ENCODE data around the gene KIF7. TPM values are rescaled to one million over a fixed set of nuclear protein-coding genes. Genes with fewer than 3 reads are reported as not detected.

Gene KIF7
- polyA plus RNA-seq, 1 experiment: 4.5 TPM

DNA sequence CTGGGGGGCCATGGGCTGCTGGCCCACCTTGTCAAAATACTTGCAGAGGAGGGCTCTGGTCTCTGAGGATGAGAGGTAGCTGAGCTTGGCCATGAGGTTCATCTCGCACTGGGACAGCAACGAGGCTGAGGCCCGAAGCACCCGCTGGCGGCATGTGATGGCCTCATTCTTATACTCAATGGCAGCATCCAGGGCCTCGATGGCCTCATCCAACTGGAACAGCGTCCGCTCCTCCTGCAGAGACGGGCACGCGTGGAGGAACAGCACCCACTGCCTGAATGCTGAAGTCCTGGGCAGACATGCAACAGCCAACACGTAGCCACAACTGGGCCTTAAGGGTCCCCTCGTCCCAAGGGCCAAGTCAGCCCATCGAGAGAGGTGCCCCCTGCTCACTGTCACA, 25.0 kb downstream of the KIF7 start:
- CTCF ChIA-PET: interaction anchor here (1.1 kb wide), 1 partner anchor 16 kb away, joined by 4 read pairs; no protein-coding TSS in a partner anchor
- Histone ChIP-seq H3K4me3 (ENCODE audit: low read depth, low read length) (no peak overlapping the region), H3K27ac (ENCODE audit: low read depth, low read length) (no peak overlapping the region), H3K27me3 (ENCODE audit: control insufficient read depth, insufficient read depth, low read length) (no peaks in the 10 kb centered on the region), H3K9me3 (ENCODE audit: control insufficient read depth, insufficient read depth, low read length) (peaks cover 20% of the 10 kb centered on the region; the same call in 1 of the 2 replicates)
- POLR2A ChIA-PET: interaction anchor here (0.8 kb wide), 1 partner anchor 20 kb away, joined by 3 read pairs; no protein-coding TSS in a partner anchor
- TF ChIP-seq CTCF (IDR thresholded peaks at IDR 0.05; ENCODE audit: low read depth, low read length): no peak
- DNase-seq (ENCODE audit: low read depth, low spot score): no peak

DNA sequence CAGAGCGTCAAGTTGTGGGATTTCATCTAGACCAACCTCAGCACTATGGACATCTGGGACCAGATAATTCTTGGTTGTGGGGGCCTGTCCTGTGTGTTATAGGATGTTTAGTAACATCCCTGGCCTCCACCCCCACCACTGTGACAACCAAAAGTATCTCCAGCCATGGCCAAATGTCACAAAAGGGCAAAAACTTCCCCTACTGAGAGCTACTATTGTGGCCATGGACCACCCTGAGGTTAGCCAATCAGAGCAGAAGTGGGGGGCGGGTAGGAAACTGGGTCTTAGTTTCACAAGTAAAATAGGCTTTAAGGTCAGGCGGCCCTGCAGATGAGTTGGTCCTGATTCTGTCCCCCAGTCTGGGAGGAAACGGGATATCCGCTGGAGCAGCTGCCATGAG, 25.4 kb downstream of the KIF7 start:
- no peaks in the 10 kb centered on the region for H3K27me3 ChIP-seq (ENCODE audit: control insufficient read depth, insufficient read depth, low read length)
- POLR2A ChIA-PET: interaction anchor here (0.8 kb wide), 1 partner anchor 20 kb away, joined by 3 read pairs; no protein-coding TSS in a partner anchor
- DNase-seq (ENCODE audit: low read depth, low spot score): no peak
- no peak overlapping the region for H3K27ac ChIP-seq (ENCODE audit: low read depth, low read length)
- H3K4me3 ChIP-seq (ENCODE audit: low read depth, low read length): no peak overlapping the region
- H3K9me3 ChIP-seq (ENCODE audit: control insufficient read depth, insufficient read depth, low read length): peaks cover 20% of the 10 kb centered on the region; the same call in 1 of the 2 replicates
- CTCF ChIA-PET: interaction anchor here (1.1 kb wide), 1 partner anchor 16 kb away, joined by 4 read pairs; no protein-coding TSS in a partner anchor
- TF ChIP-seq CTCF (IDR thresholded peaks at IDR 0.05; ENCODE audit: low read depth, low read length): no peak

DNA sequence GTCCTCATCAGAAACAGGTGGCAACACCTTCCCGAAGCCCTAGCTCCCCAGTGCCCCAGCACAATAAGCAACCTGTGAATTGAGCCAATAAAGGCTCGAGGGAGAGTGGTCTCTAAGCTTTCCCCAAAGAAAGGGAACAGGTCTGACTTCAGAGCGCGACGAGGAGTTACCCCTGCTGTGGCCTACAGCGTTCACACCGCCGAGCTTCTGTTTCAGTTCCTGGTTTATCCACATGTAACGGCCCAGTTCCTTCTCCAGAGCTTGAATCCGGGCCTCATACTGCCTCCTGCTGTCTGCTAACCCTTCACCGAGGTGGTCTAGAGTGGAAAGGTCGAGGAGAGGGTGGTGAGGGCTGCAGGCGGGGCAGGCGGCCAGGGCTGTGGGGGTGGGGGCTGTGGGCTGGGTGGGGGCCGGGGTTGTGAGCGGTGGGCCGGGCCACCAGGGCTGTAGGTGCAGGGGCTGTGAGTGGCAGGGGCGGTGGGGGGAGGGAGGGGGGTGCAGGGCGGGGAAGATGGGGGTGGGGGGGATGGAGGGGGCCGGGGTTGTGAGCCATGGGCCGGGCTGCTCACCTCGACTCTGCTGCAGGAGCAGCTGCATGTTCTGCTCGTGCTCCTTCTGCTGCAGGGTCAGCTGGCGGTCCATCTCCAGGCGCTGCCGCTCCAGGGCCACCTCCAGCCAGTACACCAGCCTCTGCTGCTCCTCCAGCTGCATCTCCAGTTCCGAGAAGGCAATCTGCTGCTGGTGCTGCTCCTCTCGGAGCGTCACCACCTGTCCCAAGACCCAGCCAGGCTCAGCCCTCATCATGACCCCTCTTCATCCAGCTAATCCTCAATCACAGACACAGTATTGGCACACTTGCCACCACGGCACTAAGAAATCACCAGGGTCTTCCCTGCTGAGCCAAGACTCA, 26.2 kb downstream of the KIF7 start:
- POLR2A ChIA-PET: interaction anchor here (0.8 kb wide), 1 partner anchor 19 kb away, joined by 3 read pairs; no protein-coding TSS in a partner anchor
- Histone ChIP-seq H3K27me3 (ENCODE audit: control insufficient read depth, insufficient read depth, low read length) (no peaks in the 10 kb centered on the region), H3K27ac (ENCODE audit: low read depth, low read length) (no peak overlapping the region), H3K4me3 (ENCODE audit: low read depth, low read length) (no peak overlapping the region), H3K9me3 (ENCODE audit: control insufficient read depth, insufficient read depth, low read length) (peaks cover 14% of the 10 kb centered on the region; the same call in 1 of the 2 replicates)
- no peak for DNase-seq (ENCODE audit: low read depth, low spot score)
- no peak for TF ChIP-seq CTCF (IDR thresholded peaks at IDR 0.05; ENCODE audit: low read depth, low read length)
- CTCF ChIA-PET: no interaction called here

DNA sequence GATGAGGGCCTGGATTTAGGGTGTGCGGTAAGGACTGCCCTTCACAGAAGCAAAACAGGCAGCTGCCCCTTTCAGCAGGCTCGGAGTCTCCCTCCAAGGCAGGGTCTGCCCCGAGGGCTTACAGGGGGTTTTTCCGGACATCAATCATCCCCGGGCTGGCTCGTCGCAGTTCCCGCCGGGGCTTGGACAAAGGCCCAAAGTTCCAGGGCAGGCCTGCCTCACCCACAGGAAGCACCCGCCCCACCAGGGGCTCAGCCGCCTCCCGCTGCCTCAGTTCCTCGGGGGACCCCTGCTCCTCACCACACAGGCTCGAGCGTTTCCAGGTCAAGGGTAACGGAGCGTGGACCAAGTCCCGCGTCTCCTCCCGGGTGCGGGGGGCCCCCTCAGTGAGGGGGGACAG, 27.0 kb downstream of the KIF7 start:
- DNase-seq (ENCODE audit: low read depth, low spot score): no peak
- H3K27ac ChIP-seq (ENCODE audit: low read depth, low read length): no peak overlapping the region
- no peaks in the 10 kb centered on the region for H3K27me3 ChIP-seq (ENCODE audit: control insufficient read depth, insufficient read depth, low read length)
- TF ChIP-seq CTCF (IDR thresholded peaks at IDR 0.05; ENCODE audit: low read depth, low read length): no peak
- peaks cover 8% of the 10 kb centered on the region; the same call in 1 of the 2 replicates for H3K9me3 ChIP-seq (ENCODE audit: control insufficient read depth, insufficient read depth, low read length)
- POLR2A ChIA-PET: no interaction called here
- CTCF ChIA-PET: no interaction called here
- no peak overlapping the region for H3K4me3 ChIP-seq (ENCODE audit: low read depth, low read length)
